ENCODE data around the gene GSTM4. TPM values are rescaled to one million over a fixed set of nuclear protein-coding genes. Genes with fewer than 3 reads are reported as not detected.
A peak's percentile ranks its signal among the peaks of the same experiment; 100 is the strongest.

Gene GSTM4
- total RNA-seq (10 to 100 TPM; 24.5 to 24.7 TPM), polyA plus RNA-seq (ENCODE audit: insufficient read length in 2 of 2) (10 to 100 TPM; 45.0 to 48.6 TPM)
- long read RNA-seq, donor 1, transcript GSTM4-204 (8 exons, 1,412 nt), result major isoform, 16 of 23 reads
- long read RNA-seq, donor 1, partial matches to known transcripts, result 5 of 23 reads
- long read RNA-seq, donor 1, other reads (novel, unspliced or antisense), result 0 of 23 reads
- long read RNA-seq, donor 2, partial matches to known transcripts, result 0 of 4 reads
- long read RNA-seq, donor 2, other reads (novel, unspliced or antisense), result 0 of 4 reads
- long read RNA-seq, donor 3, transcript GSTM4-204 (8 exons, 1,412 nt), result major isoform, 8 of 9 reads
- long read RNA-seq, donor 3, partial matches to known transcripts, result 0 of 9 reads
- long read RNA-seq, donor 3, other reads (novel, unspliced or antisense), result 0 of 9 reads
- long read RNA-seq, donor 4, transcript GSTM4-204 (8 exons, 1,412 nt), result major isoform, 14 of 387 reads
- long read RNA-seq, donor 4, partial matches to known transcripts, result 240 of 387 reads
- long read RNA-seq, donor 4, other reads (novel, unspliced or antisense), result 128 of 387 reads

DNA sequence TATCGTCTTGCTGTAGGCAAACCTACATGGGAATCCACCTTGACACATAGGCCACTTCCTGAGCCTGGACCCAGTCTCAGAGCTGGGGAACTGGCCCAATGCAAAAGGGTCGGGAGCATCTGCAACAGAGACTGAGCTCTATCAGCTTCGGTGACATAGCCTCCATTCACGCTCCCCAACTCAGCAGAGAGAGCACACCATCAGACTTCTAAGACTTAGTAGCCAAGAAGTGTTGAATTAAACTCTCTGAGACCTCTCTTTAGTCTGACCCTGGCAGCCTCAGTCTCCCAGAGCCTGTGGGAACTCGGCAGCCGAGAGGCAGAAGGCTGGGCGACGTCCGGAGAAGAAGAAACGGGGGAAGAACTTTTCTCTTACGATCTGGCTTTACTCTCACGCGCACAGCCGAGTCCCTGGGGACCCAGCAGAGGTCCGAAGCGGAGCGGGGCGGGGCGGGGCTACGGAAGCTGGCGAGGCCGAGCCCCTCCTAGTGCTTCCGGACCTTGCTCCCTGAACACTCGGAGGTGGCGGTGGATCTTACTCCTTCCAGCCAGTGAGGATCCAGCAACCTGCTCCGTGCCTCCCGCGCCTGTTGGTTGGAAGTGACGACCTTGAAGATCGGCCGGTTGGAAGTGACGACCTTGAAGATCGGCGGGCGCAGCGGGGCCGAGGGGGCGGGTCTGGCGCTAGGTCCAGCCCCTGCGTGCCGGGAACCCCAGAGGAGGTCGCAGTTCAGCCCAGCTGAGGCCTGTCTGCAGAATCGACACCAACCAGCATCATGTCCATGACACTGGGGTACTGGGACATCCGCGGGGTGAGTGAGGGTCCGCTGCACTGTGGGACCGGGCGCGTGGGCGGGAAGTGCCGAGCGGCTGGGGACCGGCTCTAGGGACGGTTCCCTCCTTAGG is at the start of gene GSTM4:
GSTM4 (plus strand) TSS at position 485 of the 905 bp plus-strand sequence; CDS start at position 776, 291 bp downstream.
- peaks cover 20% of the 10 kb centered on the region for H3K4me1 ChIP-seq (ENCODE audit: control insufficient read depth, insufficient read depth, low read length)
- peak within 1 kb of the TSS; percentile 86 for H3K27ac ChIP-seq (ENCODE audit: low read depth, low read length)
- 3% methylated on average over 54 of the region's 54 CpGs for WGBS (ENCODE audit: insufficient coverage)
- H3K9me3 ChIP-seq (ENCODE audit: control insufficient read depth, insufficient read depth, low read length), result no peaks in the 10 kb centered on the region
- H3K4me3 ChIP-seq (ENCODE audit: low read depth, low read length), result peak within 1 kb of the TSS; percentile 94
- no peaks in the 10 kb centered on the region for H3K27me3 ChIP-seq (ENCODE audit: control insufficient read depth, insufficient read depth, low read length)
- peak in 4 of 6 donors; percentile 53 to 86 (median 70) for DNase-seq (ENCODE audit: low read depth in 4 of 6, low spot score in 6 of 6)
- peaks cover 11% of the 10 kb centered on the region for H3K36me3 ChIP-seq (ENCODE audit: control insufficient read depth, insufficient read depth, low read length)

DNA sequence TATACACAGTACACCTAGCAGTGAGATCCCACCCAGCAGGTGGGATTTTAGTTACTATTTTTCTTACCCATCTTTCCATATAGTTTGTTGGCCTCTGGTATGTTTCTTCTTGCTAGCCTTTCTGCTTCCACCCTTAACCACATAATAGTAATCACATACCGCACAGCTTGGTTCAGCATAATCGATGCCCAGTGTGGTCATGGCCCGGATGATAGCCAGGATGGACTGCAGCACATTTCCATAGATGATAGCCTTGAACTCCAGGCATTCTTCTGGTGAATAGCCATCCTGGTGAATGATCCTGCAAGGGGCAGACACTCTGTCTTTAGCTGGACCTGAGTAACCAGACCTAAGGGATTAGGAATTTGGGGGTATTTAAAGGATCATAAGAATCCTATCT is 46.0 kb upstream of the GSTM4 start:
- Histone ChIP-seq H3K4me1 (ENCODE audit: control insufficient read depth, insufficient read depth, low read length) (no peaks in the 10 kb centered on the region), H3K36me3 (ENCODE audit: control insufficient read depth, insufficient read depth, low read length) (no peaks in the 10 kb centered on the region), H3K4me3 (ENCODE audit: low read depth, low read length) (no peak overlapping the region), H3K9me3 (ENCODE audit: control insufficient read depth, insufficient read depth, low read length) (no peaks in the 10 kb centered on the region), H3K27ac (ENCODE audit: low read depth, low read length) (no peak overlapping the region), H3K27me3 (ENCODE audit: control insufficient read depth, insufficient read depth, low read length) (no peaks in the 10 kb centered on the region)
- 100% methylated on average over 3 of the region's 3 CpGs for WGBS (ENCODE audit: insufficient coverage)
- DNase-seq (ENCODE audit: low read depth in 4 of 6, low spot score in 6 of 6), result no peak

DNA sequence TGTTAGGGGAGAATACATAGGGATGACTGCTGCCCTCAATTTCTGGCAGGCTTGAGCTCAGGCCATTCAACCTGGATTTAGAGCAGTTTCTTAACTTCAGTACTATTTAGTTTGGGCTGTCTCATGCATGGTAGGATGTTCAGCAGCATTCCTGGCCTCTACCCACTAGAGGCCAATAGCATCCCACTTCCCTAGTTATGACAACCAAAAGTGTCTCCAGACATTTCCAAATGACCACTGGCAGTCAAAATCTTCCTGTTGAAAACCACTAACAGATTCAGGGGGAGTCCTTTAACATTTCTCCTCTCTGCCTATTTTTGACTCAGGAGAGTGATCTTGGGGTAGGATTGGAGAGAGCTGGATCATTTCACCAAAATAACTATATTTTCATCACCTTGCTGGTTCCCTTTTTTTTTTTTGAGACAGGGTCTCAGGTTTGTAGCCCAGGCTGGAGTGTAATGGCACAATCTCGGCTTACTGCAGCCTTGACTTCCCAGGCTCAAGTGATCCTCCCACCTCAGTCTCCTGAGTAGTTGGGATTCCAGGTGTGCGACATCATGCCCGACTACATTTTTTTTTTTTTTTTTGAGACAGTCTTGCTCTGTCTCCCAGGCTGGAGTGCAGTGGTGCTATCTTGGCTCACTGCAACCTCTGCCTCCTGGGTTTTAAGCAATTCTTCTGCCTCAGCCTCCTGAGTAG is 45.1 kb upstream of the GSTM4 start:
- Histone ChIP-seq H3K27me3 (ENCODE audit: control insufficient read depth, insufficient read depth, low read length) (no peaks in the 10 kb centered on the region), H3K4me1 (ENCODE audit: control insufficient read depth, insufficient read depth, low read length) (no peaks in the 10 kb centered on the region), H3K4me3 (ENCODE audit: low read depth, low read length) (no peak overlapping the region), H3K27ac (ENCODE audit: low read depth, low read length) (no peak overlapping the region), H3K9me3 (ENCODE audit: control insufficient read depth, insufficient read depth, low read length) (no peaks in the 10 kb centered on the region), H3K36me3 (ENCODE audit: control insufficient read depth, insufficient read depth, low read length) (no peaks in the 10 kb centered on the region)
- 79% methylated on average over 3 of the region's 3 CpGs for whole genome bisulfite sequencing (ENCODE audit: insufficient coverage)
- no peak for DNase-seq (ENCODE audit: low read depth in 4 of 6, low spot score in 6 of 6)

DNA sequence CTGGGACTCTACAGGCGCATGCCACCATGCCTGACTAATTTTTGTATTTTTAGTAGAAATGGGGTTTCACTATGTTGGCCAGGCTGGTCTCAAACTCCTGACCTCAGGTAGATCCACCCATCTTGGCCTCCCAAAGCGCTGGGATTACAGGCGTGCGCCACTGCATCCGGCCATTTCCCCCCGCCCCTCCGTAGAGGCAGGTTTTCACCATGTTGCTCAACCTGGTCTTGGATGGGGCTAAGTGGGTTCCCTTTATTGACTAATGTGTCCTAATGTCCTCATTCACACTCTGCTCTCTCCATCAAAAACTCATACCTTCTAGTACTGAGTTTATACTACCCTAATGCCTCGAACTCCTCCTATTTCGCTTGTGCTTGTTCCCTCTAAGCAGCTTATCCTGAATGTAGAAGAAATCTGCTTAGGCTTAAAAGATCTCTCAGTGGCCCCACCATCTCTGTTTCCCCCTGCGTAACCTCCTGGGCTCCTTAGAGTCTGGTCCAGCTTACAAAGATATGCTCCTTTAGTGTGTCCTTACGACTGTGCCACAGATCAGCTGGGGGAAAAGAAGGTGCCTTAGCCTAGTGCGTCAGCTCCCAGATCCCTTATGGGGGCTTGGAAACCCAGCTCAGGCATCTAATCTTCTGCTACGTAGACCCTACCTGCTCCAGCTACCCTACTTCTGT is 44.5 kb upstream of the GSTM4 start:
- Histone ChIP-seq H3K27ac (ENCODE audit: low read depth, low read length) (no peak overlapping the region), H3K4me1 (ENCODE audit: control insufficient read depth, insufficient read depth, low read length) (no peaks in the 10 kb centered on the region), H3K9me3 (ENCODE audit: control insufficient read depth, insufficient read depth, low read length) (no peaks in the 10 kb centered on the region), H3K36me3 (ENCODE audit: control insufficient read depth, insufficient read depth, low read length) (no peaks in the 10 kb centered on the region), H3K27me3 (ENCODE audit: control insufficient read depth, insufficient read depth, low read length) (no peaks in the 10 kb centered on the region), H3K4me3 (ENCODE audit: low read depth, low read length) (no peak overlapping the region)
- no peak for DNase-seq (ENCODE audit: low read depth in 4 of 6, low spot score in 6 of 6)
- 92% methylated on average over 10 of the region's 13 CpGs for WGBS (ENCODE audit: insufficient coverage)

DNA sequence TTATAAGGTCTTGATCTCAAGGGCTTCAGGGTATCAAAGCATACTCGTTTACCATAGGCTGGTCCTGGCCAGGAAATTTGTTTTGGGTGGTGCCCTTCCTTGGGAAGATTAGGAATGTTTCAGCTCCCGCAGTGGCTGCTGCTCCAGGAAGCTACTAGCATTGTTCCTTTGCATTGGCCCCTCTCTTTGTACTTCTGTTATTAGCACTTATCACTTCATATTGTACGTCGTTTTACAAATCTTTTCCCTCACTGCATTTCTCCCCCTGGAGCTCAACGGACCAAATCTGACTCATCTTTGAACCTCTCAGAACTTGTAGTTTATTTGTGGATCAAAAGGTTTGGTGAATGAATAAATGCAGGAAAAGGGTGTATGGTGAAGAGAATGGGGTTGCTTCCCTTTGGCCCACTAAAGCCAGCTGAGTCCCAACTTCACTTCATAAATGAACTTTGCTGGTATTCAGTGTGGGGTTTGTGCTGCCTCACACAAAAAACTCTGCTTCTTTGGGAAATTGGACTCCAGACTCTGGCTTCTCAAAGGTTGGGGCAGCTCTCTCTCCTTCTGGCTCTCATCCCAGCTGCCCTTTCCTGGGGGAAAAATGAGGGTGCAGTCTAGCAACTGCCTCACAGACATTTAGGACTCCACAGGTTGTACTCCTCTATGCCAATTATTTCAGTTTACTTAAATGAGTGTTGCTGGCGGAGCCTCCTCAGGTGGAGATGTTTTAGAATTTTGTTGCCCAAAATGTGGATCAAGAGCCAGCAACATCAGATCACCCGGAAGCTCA is 42.3 kb upstream of the GSTM4 start:
- WGBS (ENCODE audit: insufficient coverage), result 73% methylated on average over 2 of the region's 7 CpGs

DNA sequence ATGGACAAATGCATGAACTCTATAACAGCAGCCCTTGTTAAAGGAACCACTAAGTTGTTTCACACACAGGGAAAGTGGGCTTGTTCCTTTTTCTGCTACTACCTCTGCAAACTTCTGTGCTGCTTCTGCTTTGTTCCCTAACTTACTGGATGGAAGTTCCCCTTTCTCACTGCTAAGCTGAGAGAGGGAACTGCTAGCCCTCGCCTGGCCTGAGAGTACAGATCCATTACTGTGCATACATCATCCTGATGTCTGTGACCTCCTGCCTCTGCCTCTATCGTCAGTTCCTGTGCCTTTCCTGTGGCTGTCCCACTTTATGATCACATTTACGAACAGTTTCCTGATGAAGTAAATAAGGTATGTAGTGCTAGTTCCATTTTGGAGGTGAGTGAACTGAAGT is 40.0 kb upstream of the GSTM4 start:
- Histone ChIP-seq H3K4me3 (ENCODE audit: low read depth, low read length) (no peak overlapping the region), H3K36me3 (ENCODE audit: control insufficient read depth, insufficient read depth, low read length) (no peaks in the 10 kb centered on the region), H3K9me3 (ENCODE audit: control insufficient read depth, insufficient read depth, low read length) (no peaks in the 10 kb centered on the region), H3K27me3 (ENCODE audit: control insufficient read depth, insufficient read depth, low read length) (no peaks in the 10 kb centered on the region), H3K4me1 (ENCODE audit: control insufficient read depth, insufficient read depth, low read length) (peaks cover 16% of the 10 kb centered on the region), H3K27ac (ENCODE audit: low read depth, low read length) (no peak overlapping the region)
- WGBS (ENCODE audit: insufficient coverage), result 63% methylated on average over 1 of the region's 3 CpGs
- DNase-seq (ENCODE audit: low read depth in 4 of 6, low spot score in 6 of 6), result no peak

More for the DNA sequence above, 42.3 kb upstream of the GSTM4 start:
- Histone ChIP-seq H3K27me3 (ENCODE audit: control insufficient read depth, insufficient read depth, low read length) (no peaks in the 10 kb centered on the region), H3K9me3 (ENCODE audit: control insufficient read depth, insufficient read depth, low read length) (no peaks in the 10 kb centered on the region), H3K4me3 (ENCODE audit: low read depth, low read length) (no peak overlapping the region), H3K36me3 (ENCODE audit: control insufficient read depth, insufficient read depth, low read length) (no peaks in the 10 kb centered on the region), H3K27ac (ENCODE audit: low read depth, low read length) (no peak overlapping the region), H3K4me1 (ENCODE audit: control insufficient read depth, insufficient read depth, low read length) (no peaks in the 10 kb centered on the region)
- no peak for DNase-seq (ENCODE audit: low read depth in 4 of 6, low spot score in 6 of 6)

DNA sequence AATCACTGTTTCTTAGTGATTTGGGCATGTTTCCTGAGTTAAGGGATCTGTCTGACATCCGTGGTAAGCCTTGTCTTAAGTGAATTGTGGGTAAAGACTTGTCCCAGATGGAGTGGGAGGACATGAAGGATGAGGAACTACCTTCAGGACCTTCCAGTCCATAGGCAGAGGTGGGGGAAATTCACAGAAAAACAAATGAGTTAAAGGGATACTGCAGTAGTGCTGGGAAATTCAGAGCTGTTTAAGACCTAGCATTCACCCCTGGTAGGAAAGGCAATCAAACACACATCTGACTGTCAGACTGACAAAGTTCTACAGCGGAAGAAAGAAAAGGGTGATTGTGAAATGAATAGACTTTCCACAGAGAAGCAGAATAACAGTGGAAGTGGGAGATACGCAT is 39.5 kb upstream of the GSTM4 start:
- peaks cover 21% of the 10 kb centered on the region for H3K4me1 ChIP-seq (ENCODE audit: control insufficient read depth, insufficient read depth, low read length)
- H3K27me3 ChIP-seq (ENCODE audit: control insufficient read depth, insufficient read depth, low read length), result no peaks in the 10 kb centered on the region
- H3K36me3 ChIP-seq (ENCODE audit: control insufficient read depth, insufficient read depth, low read length), result no peaks in the 10 kb centered on the region
- H3K9me3 ChIP-seq (ENCODE audit: control insufficient read depth, insufficient read depth, low read length), result no peaks in the 10 kb centered on the region
- 65% methylated on average over 2 of the region's 3 CpGs for WGBS (ENCODE audit: insufficient coverage)
- no peak overlapping the region for H3K4me3 ChIP-seq (ENCODE audit: low read depth, low read length)
- H3K27ac ChIP-seq (ENCODE audit: low read depth, low read length), result no peak overlapping the region
- no peak for DNase-seq (ENCODE audit: low read depth in 4 of 6, low spot score in 6 of 6)

DNA sequence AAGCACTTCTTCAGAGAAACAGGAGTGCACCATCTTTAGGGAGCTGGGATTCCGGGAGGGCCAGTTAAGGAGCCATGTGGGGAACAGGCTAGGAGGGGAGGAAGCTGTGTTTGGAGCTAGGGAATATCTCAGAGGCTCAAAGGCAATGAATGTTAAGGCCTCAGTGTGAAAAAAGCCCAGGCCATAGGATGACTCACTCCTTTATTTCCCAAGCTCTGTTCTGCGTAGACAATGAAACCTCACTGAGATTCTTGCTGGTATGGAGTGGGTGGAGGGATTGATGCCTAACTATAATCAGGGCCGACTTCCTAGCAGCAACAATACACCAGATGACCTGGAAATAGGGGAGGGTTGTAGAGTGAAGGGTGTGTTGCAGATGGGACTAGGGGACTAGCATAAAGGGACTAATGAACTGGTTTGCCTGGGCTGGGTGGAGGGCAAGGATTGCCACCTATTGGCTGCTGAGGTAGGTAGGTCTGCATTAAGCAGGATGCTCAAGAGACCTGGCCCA is 38.6 kb upstream of the GSTM4 start:
- WGBS (ENCODE audit: insufficient coverage), result 43% methylated on average over 1 of the region's 3 CpGs
- no peaks in the 10 kb centered on the region for H3K27me3 ChIP-seq (ENCODE audit: control insufficient read depth, insufficient read depth, low read length)
- no peaks in the 10 kb centered on the region for H3K9me3 ChIP-seq (ENCODE audit: control insufficient read depth, insufficient read depth, low read length)
- peaks cover 31% of the 10 kb centered on the region for H3K4me1 ChIP-seq (ENCODE audit: control insufficient read depth, insufficient read depth, low read length)
- H3K4me3 ChIP-seq (ENCODE audit: low read depth, low read length), result no peak overlapping the region
- DNase-seq (ENCODE audit: low read depth in 4 of 6, low spot score in 6 of 6), result no peak
- no peak overlapping the region for H3K27ac ChIP-seq (ENCODE audit: low read depth, low read length)
- no peaks in the 10 kb centered on the region for H3K36me3 ChIP-seq (ENCODE audit: control insufficient read depth, insufficient read depth, low read length)
